NCI-H748 treated with DMSO at 0.1 percent for 48 hours (cell line): ENCODE results near the gene HOXA13.
A peak's percentile ranks its signal among the peaks of the same experiment; 100 is the strongest.

ENCODE experiments used
- DNase-seq: peaks from one replicate; lab custom pipeline; 2025; lab: John Stamatoyannopoulos, UW

HOXA13 gene

GRCh38 chr7:27159266-27160144, 40.4 kb downstream of the HOXA13 start:
- DNase-seq = no peak

GRCh38 chr7:27158436-27159265, 41.2 kb downstream of the HOXA13 start:
- no peak for DNase-seq

- no peak for DNase-seq
Observed at GRCh38 chr7:27157702-27158431, 42.0 kb downstream of the HOXA13 start.

- DNase-seq = no peak
Observed at GRCh38 chr7:27156916-27157701, 42.8 kb downstream of the HOXA13 start.

- DNase-seq = no peak
Observed at GRCh38 chr7:27156508-27156898, 43.4 kb downstream of the HOXA13 start, which contains the start of gene HOXA7. TSS of gene HOXA7 (minus strand) at chr7:27156675. CDS start at chr7:27156545, 130 bp downstream.

GRCh38 chr7:27155816-27156507, 43.9 kb downstream of the HOXA13 start:
- DNase-seq = no peak

GRCh38 chr7:27154901-27155815, 44.7 kb downstream of the HOXA13 start:
- no peak for DNase-seq

- DNase-seq = no peak
Observed at GRCh38 chr7:27154369-27154768, 45.5 kb downstream of the HOXA13 start.

- no peak for DNase-seq
Observed at GRCh38 chr7:27153526-27153925, 46.4 kb downstream of the HOXA13 start.

GRCh38 chr7:27152816-27153442, 47.0 kb downstream of the HOXA13 start:
- DNase-seq = no peak

- DNase-seq = no peak
Observed at GRCh38 chr7:27151931-27152815, 47.7 kb downstream of the HOXA13 start, which contains the start of gene HOXA3. TSS of gene HOXA3 (minus strand) at chr7:27152583. CDS start at chr7:27110640, 41,943 bp downstream.

GRCh38 chr7:27151341-27151930, 48.5 kb downstream of the HOXA13 start:
- no peak for DNase-seq

GRCh38 chr7:27150568-27151340, 49.1 kb downstream of the HOXA13 start:
- DNase-seq = peak; percentile 60

- no peak for DNase-seq
Observed at GRCh38 chr7:27149842-27150567, 49.9 kb downstream of the HOXA13 start.

GRCh38 chr7:27148756-27149641, 50.9 kb downstream of the HOXA13 start:
- no peak for DNase-seq
